GM12878 (cell line): Measurements from ENCODE around the gene IPMK.

Experiments used
- ATF2 ChIP-seq: IDR thresholded peaks from 2 replicates; pipeline ENCODE4 v1.6.1; 2012; ENCODE audit warnings: low read length, inconsistent platforms
- CREB1 ChIP-seq: IDR thresholded peaks from 2 replicates; pipeline ENCODE4 v1.6.1; 2012; ENCODE audit warnings: low read depth, mild to moderate bottlenecking, inconsistent platforms
- CTCF ChIP-seq, 3 experiments: IDR thresholded peaks in 2 of 3; conservative IDR thresholded peaks in 1 of 3; 2 replicates each; pipeline ENCODE4 v1.5.1; 2011; ENCODE audit warnings: low read depth in 3 of 3, low read length in 3 of 3, mild to moderate bottlenecking in 3 of 3, control low read depth in 2 of 3, moderate library complexity in 2 of 3, inconsistent platforms in 1 of 3, mixed read lengths in 1 of 3; ENCODE audit not compliant: control insufficient read depth in 2 of 3, insufficient read depth in 1 of 3; ENCODE audit errors: extremely low read depth in 1 of 3
- EP300 ChIP-seq, 2 experiments: fragments of 150-350 bp in 1 of 2; IDR thresholded peaks; 2 replicates each; pipeline ENCODE4 v1.6.1; 2011 to 2012; ENCODE audit warnings: low read depth in 2 of 2, low read length in 2 of 2, borderline replicate concordance in 1 of 2, improper control_type of control experiment in 1 of 2, inconsistent platforms in 1 of 2; ENCODE audit not compliant: control insufficient read depth in 1 of 2
- FOS ChIP-seq: IDR thresholded peaks from 3 replicates; pipeline ENCODE4 v1.6.1; 2011; ENCODE audit warnings: borderline replicate concordance; ENCODE audit not compliant: insufficient read length; ENCODE audit errors: extremely low read depth
- NFXL1 ChIP-seq: fragments of 450-650 bp; IDR thresholded peaks from 2 replicates; pipeline ENCODE4 v1.6.1; 2017; ENCODE audit warnings: antibody characterized with exemption, mild to moderate bottlenecking, borderline replicate concordance
- POLR2A ChIP-seq: IDR thresholded peaks from 2 replicates; pipeline ENCODE4 v1.6.1; 2011; ENCODE audit warnings: low read depth, mild to moderate bottlenecking, low read length
- POLR2AphosphoS5 ChIP-seq: IDR thresholded peaks from 2 replicates; pipeline ENCODE4 v1.6.1; 2011; ENCODE audit warnings: mild to moderate bottlenecking, low read length, inconsistent platforms
- RB1 ChIP-seq: fragments of 450-650 bp; formaldehyde crosslinking; IDR thresholded peaks from 2 replicates; pipeline ENCODE4 v1.6.1; 2017; ENCODE audit warnings: mild to moderate bottlenecking, borderline replicate concordance
- TBL1XR1 ChIP-seq: IDR thresholded peaks from 2 replicates; pipeline ENCODE4 v1.6.1; 2012; ENCODE audit warnings: low read depth, low read length, improper control_type of control experiment
- USF1 ChIP-seq: IDR thresholded peaks from 2 replicates; pipeline ENCODE4 v1.6.1; 2011; ENCODE audit warnings: borderline replicate concordance, low read depth, mild to moderate bottlenecking, moderate library complexity, mixed read lengths, low read length; ENCODE audit not compliant: insufficient read depth; ENCODE audit errors: extremely low read length

GRCh38 chr10:58243269-58243668 lies 24.4 kb downstream of the IPMK start:
- TF ChIP-seq POLR2AphosphoS5: no peak
- no peak for TF ChIP-seq CTCF (IDR thresholded peaks at IDR 0.05 in 2 of 3, conservative IDR thresholded peaks at IDR 0.05 in 1 of 3; ENCODE audit: control insufficient read depth in 2 of 3, extremely low read depth in 1 of 3, insufficient read depth in 1 of 3, low read depth in 3 of 3, low read length in 3 of 3)
- no peak for TF ChIP-seq ATF2
- no peak for TF ChIP-seq NFXL1
- TF ChIP-seq USF1: no peak
- TF ChIP-seq RB1: no peak
- TF ChIP-seq POLR2A: no peak
- TF ChIP-seq FOS: no peak
- no peak for TF ChIP-seq EP300 (IDR thresholded peaks at IDR 0.05; ENCODE audit: borderline replicate concordance in 1 of 2, control insufficient read depth in 1 of 2, low read depth in 2 of 2, low read length in 2 of 2)
- no peak for TF ChIP-seq CREB1
- TF ChIP-seq TBL1XR1: no peak
